ENCODE results near the gene ZNF280B. TPM values are rescaled to one million over a fixed set of nuclear protein-coding genes. Genes with fewer than 3 reads are reported as not detected.
"Not testable (repeated sequence)": the region's sequence is repeated elsewhere in the genome, so short reads cannot be mapped to it uniquely, and the experiment has no call there.

Gene ZNF280B
- total RNA-seq, 1 experiment from 2014 or later: 4.6 TPM

DNA sequence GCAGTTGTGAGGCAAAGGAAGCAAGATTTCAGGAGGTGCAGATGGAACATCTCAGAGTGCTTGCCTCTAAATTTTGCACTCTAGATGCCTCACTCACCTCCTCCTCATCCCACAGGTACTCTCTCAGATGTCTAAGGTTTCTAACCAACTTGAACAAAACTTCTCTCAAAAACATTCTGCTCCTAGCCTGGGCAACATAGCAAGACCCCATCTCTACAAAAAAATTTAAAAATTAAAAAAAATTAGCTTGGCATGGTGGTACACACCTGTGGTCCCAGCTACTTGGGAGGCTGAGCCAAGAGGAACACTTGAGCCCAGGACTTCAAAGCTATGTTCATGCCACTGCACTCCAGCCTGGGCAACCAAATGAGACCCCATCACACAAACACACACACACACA, 7.3 kb upstream of the ZNF280B start:
- Mint-ChIP-seq H3K27ac (ENCODE audit: unreplicated experiment) (no peak overlapping the region), H3K4me3 (ENCODE audit: low read depth, unreplicated experiment) (no peak overlapping the region), H3K27me3 (ENCODE audit: unreplicated experiment) (peaks cover 65% of the 10 kb centered on the region), H3K9me3 (ENCODE audit: low read depth, unreplicated experiment) (no peaks in the 10 kb centered on the region), H3K4me1 (ENCODE audit: low read depth, unreplicated experiment) (no peaks in the 10 kb centered on the region), H3K36me3 (ENCODE audit: insufficient read depth, unreplicated experiment) (no peaks in the 10 kb centered on the region)
- DNase-seq: no peak
- intact Hi-C loops (cut with micrococcal nuclease; ENCODE audit: unreplicated experiment): no loop called here
- BruUV-seq (replicated peaks): no TSS peak
- TF ChIP-seq, protein P1, sequence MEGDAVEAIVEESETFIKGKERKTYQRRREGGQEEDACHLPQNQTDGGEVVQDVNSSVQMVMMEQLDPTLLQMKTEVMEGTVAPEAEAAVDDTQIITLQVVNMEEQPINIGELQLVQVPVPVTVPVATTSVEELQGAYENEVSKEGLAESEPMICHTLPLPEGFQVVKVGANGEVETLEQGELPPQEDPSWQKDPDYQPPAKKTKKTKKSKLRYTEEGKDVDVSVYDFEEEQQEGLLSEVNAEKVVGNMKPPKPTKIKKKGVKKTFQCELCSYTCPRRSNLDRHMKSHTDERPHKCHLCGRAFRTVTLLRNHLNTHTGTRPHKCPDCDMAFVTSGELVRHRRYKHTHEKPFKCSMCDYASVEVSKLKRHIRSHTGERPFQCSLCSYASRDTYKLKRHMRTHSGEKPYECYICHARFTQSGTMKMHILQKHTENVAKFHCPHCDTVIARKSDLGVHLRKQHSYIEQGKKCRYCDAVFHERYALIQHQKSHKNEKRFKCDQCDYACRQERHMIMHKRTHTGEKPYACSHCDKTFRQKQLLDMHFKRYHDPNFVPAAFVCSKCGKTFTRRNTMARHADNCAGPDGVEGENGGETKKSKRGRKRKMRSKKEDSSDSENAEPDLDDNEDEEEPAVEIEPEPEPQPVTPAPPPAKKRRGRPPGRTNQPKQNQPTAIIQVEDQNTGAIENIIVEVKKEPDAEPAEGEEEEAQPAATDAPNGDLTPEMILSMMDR (IDR thresholded peaks at IDR 0.05; ENCODE audit: unreplicated experiment): no peak
- CTCF ChIA-PET: no interaction called here

DNA sequence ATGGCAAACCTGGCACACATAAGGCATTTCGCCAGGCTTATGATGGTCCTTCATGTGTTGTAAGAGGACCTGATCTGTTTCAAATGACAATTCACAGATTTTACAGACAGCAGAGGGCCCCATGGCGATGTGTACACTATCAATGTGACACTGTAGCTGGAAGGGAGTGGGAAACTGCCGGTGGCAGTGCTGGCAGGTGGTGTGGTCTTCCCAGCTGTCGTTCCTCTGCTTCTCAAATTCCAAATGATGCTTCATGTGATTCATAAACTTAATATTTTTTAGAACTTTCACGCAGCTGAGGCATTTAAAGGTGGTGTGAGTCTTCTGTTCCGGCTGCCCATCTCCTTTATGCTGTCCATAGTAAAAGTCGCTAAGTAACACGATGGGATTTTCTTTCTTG, 5.9 kb upstream of the ZNF280B start:
- H3K36me3 Mint-ChIP-seq (ENCODE audit: insufficient read depth, unreplicated experiment); H3K4me3 Mint-ChIP-seq (ENCODE audit: low read depth, unreplicated experiment); BruUV-seq (replicated peaks); H3K4me1 Mint-ChIP-seq (ENCODE audit: low read depth, unreplicated experiment); H3K9me3 Mint-ChIP-seq (ENCODE audit: low read depth, unreplicated experiment); CTCF ChIA-PET; intact Hi-C loops (cut with micrococcal nuclease; ENCODE audit: unreplicated experiment); H3K27ac Mint-ChIP-seq (ENCODE audit: unreplicated experiment); DNase-seq: not testable (repeated sequence)
- peaks cover 66% of the 10 kb centered on the region for H3K27me3 Mint-ChIP-seq (ENCODE audit: unreplicated experiment)

DNA sequence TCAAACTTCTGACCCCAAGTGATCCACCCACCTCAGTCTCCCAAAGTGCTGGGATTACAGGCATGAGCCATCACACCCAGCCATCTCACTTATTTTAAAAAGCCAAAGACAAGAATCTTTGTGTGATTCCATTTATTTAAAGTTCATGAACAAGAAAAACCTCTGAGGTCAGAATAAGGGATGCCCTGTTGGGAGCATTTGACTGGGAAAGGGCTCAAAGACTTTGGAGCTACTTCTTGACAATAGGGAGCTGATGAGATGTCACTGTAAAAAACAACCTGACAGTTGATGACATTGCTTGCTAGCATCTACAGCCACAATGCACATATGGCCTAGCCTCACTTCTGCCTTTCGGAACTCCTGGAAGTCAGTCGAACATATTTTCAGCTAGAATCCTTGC, 5.1 kb upstream of the ZNF280B start:
- no peak for DNase-seq
- Mint-ChIP-seq H3K27ac (ENCODE audit: unreplicated experiment) (no peak overlapping the region), H3K36me3 (ENCODE audit: insufficient read depth, unreplicated experiment) (peaks cover 3% of the 10 kb centered on the region), H3K4me3 (ENCODE audit: low read depth, unreplicated experiment) (no peak overlapping the region), H3K27me3 (ENCODE audit: unreplicated experiment) (peaks cover 66% of the 10 kb centered on the region), H3K9me3 (ENCODE audit: low read depth, unreplicated experiment) (peaks cover 2% of the 10 kb centered on the region), H3K4me1 (ENCODE audit: low read depth, unreplicated experiment) (no peaks in the 10 kb centered on the region)
- no TSS peak for BruUV-seq (replicated peaks)
- TF ChIP-seq, protein P1 (IDR thresholded peaks at IDR 0.05; ENCODE audit: unreplicated experiment): no peak
- CTCF ChIA-PET: interaction anchor here (0.6 kb wide), 1 partner anchor 17 kb away, joined by 4 read pairs; no protein-coding TSS in a partner anchor
- intact Hi-C loops (cut with micrococcal nuclease; ENCODE audit: unreplicated experiment): no loop called here

DNA sequence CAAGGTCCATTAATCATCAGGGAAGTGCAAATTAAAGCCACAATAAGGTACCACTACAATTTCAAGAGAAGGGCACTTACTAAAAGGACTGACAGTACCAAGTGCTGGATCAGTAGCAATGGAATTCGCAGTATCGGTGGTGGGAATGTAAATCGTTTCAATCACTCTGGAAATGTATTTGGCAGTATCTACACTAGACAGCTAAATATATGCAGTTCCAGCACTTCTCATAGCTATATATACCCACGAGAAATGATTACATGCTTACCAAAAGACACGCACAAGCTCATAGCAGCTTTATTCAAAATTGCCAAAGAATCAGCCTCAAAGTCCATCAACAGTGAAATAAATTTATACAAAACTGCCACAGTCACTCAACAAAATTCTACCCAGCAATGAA, 4.4 kb upstream of the ZNF280B start:
- CTCF ChIA-PET: interaction anchor here (0.6 to 1.1 kb wide), 2 partner anchors 17 to 90 kb away, joined by 4 read pairs; no protein-coding TSS in a partner anchor
- TF ChIP-seq, protein P1 (IDR thresholded peaks at IDR 0.05; ENCODE audit: unreplicated experiment): no peak
- H3K27ac Mint-ChIP-seq (ENCODE audit: unreplicated experiment): no peak overlapping the region
- no peak overlapping the region for H3K4me3 Mint-ChIP-seq (ENCODE audit: low read depth, unreplicated experiment)
- peaks cover 9% of the 10 kb centered on the region for H3K36me3 Mint-ChIP-seq (ENCODE audit: insufficient read depth, unreplicated experiment)
- no peaks in the 10 kb centered on the region for H3K4me1 Mint-ChIP-seq (ENCODE audit: low read depth, unreplicated experiment)
- no peak for DNase-seq
- peaks cover 2% of the 10 kb centered on the region for H3K9me3 Mint-ChIP-seq (ENCODE audit: low read depth, unreplicated experiment)
- peaks cover 66% of the 10 kb centered on the region for H3K27me3 Mint-ChIP-seq (ENCODE audit: unreplicated experiment)
- BruUV-seq (replicated peaks): no TSS peak
- intact Hi-C loops (cut with micrococcal nuclease; ENCODE audit: unreplicated experiment): no loop called here

DNA sequence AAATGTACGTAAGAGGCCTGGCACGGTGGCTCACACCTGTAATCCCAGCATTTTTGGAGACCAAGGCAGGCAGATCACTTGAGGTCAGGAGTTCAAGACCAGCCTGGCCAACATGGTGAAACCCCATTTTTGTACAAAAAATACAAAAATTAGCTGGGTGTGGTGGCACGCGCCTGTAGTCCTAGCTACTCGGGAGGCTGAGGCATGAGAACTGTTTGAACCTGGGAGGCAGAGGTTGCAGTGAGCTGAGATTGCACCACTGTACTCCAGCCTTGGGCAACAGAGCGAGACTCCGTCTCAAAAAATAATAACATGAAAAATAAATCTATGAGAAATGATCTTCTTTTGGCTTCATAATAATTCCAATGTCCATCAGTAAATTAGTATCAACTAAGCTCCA, 2.3 kb upstream of the ZNF280B start:
- Mint-ChIP-seq H3K36me3 (ENCODE audit: insufficient read depth, unreplicated experiment) (peaks cover 12% of the 10 kb centered on the region), H3K27me3 (ENCODE audit: unreplicated experiment) (peaks cover 50% of the 10 kb centered on the region)
- CTCF ChIA-PET; H3K9me3 Mint-ChIP-seq (ENCODE audit: low read depth, unreplicated experiment); DNase-seq; H3K4me1 Mint-ChIP-seq (ENCODE audit: low read depth, unreplicated experiment); BruUV-seq (replicated peaks); H3K27ac Mint-ChIP-seq (ENCODE audit: unreplicated experiment); intact Hi-C loops (cut with micrococcal nuclease; ENCODE audit: unreplicated experiment); H3K4me3 Mint-ChIP-seq (ENCODE audit: low read depth, unreplicated experiment): not testable (repeated sequence)

DNA sequence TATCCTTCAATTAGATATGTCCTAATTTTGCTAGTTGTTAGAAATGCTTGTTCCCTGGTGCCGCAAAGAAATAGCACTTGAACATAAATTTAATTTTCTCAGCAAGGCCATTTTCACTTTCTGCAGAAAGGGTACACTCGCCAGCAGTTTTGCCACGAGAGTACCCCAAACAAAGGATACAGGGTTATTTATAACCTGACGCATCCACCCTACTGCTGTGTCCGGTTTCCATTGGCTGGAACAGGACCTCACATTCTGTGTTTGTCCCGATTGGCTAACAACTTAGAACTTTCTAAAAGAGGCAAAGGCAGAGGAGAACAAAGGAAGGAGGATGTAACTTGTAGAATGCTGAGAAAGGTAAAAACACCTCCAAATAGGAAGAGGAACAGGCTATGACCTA, 1.4 kb upstream of the ZNF280B start:
- H3K4me1 Mint-ChIP-seq (ENCODE audit: low read depth, unreplicated experiment); BruUV-seq (replicated peaks); DNase-seq; intact Hi-C loops (cut with micrococcal nuclease; ENCODE audit: unreplicated experiment); H3K27ac Mint-ChIP-seq (ENCODE audit: unreplicated experiment); H3K4me3 Mint-ChIP-seq (ENCODE audit: low read depth, unreplicated experiment); CTCF ChIA-PET; H3K9me3 Mint-ChIP-seq (ENCODE audit: low read depth, unreplicated experiment): not testable (repeated sequence)
- peaks cover 13% of the 10 kb centered on the region for H3K36me3 Mint-ChIP-seq (ENCODE audit: insufficient read depth, unreplicated experiment)
- H3K27me3 Mint-ChIP-seq (ENCODE audit: unreplicated experiment): peaks cover 41% of the 10 kb centered on the region

All from Calu3 (cell line).